HepG2 (cell line): ENCODE data around the gene STX10. TPM values are rescaled to one million over a fixed set of nuclear protein-coding genes. Genes with fewer than 3 reads are reported as not detected.

Source experiments
- CTCF ChIP-seq: sonication (generic); formaldehyde crosslinking; IDR thresholded peaks from 2 replicates; pipeline ENCODE4 v1.5.0; 2020; ENCODE audit warnings: mild to moderate bottlenecking, missing genetic modification reagents, moderate library complexity
- ELF4 ChIP-seq: sonication (generic); formaldehyde crosslinking; IDR thresholded peaks from 2 replicates; pipeline ENCODE4 v1.5.0; 2020; ENCODE audit warnings: missing genetic modification reagents, mild to moderate bottlenecking, moderate library complexity, borderline replicate concordance
- FOXP1 ChIP-seq, 2 experiments: fragments of 450-650 bp in 1 of 2; IDR thresholded peaks; 2 replicates each; pipeline ENCODE4 v1.6.1; 2017 to 2018; ENCODE audit warnings: antibody characterized with exemption in 1 of 2
- KAT2B ChIP-seq: fragments of 150-350 bp; IDR thresholded peaks from 2 replicates; pipeline ENCODE4 v1.6.1; 2014; ENCODE audit warnings: low read depth, low read length, borderline replicate concordance
- LCORL ChIP-seq, 2 experiments: fragments of 450-650 bp in 1 of 2; sonication (generic) in 1 of 2; formaldehyde crosslinking in 1 of 2; IDR thresholded peaks; 2 replicates each; pipeline versions ENCODE4 v1.5.0 to v1.6.1; 2017 to 2020; ENCODE audit warnings: antibody characterized with exemption in 1 of 2, missing genetic modification reagents in 1 of 2
- SAP130 ChIP-seq: IDR thresholded peaks from 2 replicates; pipeline ENCODE4 v1.6.1; 2016; ENCODE audit warnings: low read depth
- STAT5B ChIP-seq: sonication (generic); formaldehyde crosslinking; IDR thresholded peaks from 2 replicates; pipeline ENCODE4 v1.4.0; 2020; ENCODE audit warnings: missing genetic modification reagents
- polyA plus RNA-seq, 8 experiments: library from polyadenylated mRNA; depleted of rRNA in 3 of 8; stranded (reverse) in 7 of 8; unstranded in 1 of 8; fragments of >200 nt; fragmentation: Illumina TruSeq in 4 of 8; extraction: Trizol in 4 of 8; gene quantifications; 2 replicates each; pipeline versions ENCODE4 v1.2.1 to v1.2.3, GENCODE V29; 2011 to 2016; ENCODE audit warnings: low read depth in 4 of 8, missing spikeins in 1 of 8, mixed read lengths in 1 of 8; ENCODE audit not compliant: insufficient read depth in 1 of 8
- total RNA-seq, 5 experiments: library from RNA; depleted of rRNA; stranded (reverse); fragments of >200 nt; fragmentation: Illumina TruSeq; extraction: Trizol; gene quantifications; 2 replicates each; pipeline ENCODE4 v1.2.3, GENCODE V29; 2016; ENCODE audit warnings: low read depth in 1 of 5
- TF ChIP-seq, protein P1 (sequence below): sonication (generic); formaldehyde crosslinking; IDR thresholded peaks from 2 replicates; pipeline ENCODE4 v1.5.0; 2020; ENCODE audit warnings: missing genetic modification reagents
- TF ChIP-seq, protein P2 (sequence below): sonication (generic); formaldehyde crosslinking; IDR thresholded peaks from 2 replicates; pipeline ENCODE4 v1.4.0; 2020; ENCODE audit warnings: mild to moderate bottlenecking, missing genetic modification reagents
- TF ChIP-seq, protein P3 (sequence below): sonication (generic); formaldehyde crosslinking; IDR thresholded peaks from 2 replicates; pipeline ENCODE4 v1.5.0; 2020; ENCODE audit warnings: mild to moderate bottlenecking, missing genetic modification reagents
- TF ChIP-seq, protein P4 (sequence below): sonication (generic); formaldehyde crosslinking; IDR thresholded peaks from 2 replicates; pipeline ENCODE4 v1.4.0; 2020; ENCODE audit warnings: missing genetic modification reagents, borderline replicate concordance
- TF ChIP-seq, protein P5 (sequence below): sonication (generic); formaldehyde crosslinking; IDR thresholded peaks from 2 replicates; pipeline ENCODE4 v1.4.0; 2020; ENCODE audit warnings: mild to moderate bottlenecking, missing genetic modification reagents

Gene STX10
- total and polyA plus RNA-seq, 2 of the 13 experiments (the other 11 are each of a cell fraction or from before 2014, with no cell fraction given) = 47.9 to 66.4 TPM

GRCh38 chr19:13150187-13150930 lies at the start of gene STX10, which contains the start of gene IER2 (continued):
- TF ChIP-seq ELF4 (peak; percentile 66; the same call in 1 of the 2 replicates), FOXP1 (IDR thresholded peaks at IDR 0.05) (no peak), FOXP1 (CRISPR knock-in tag; IDR thresholded peaks at IDR 0.05) (peak; percentile 38; the same call in 1 of the 2 replicates), KAT2B (no peak), SAP130 (CRISPR knock-in tag) (peak; percentile 96), CTCF (CRISPR knock-in tag) (peak; percentile 90), STAT5B (CRISPR knock-in tag) (no peak), LCORL (IDR thresholded peaks at IDR 0.05) (0 out of 2 replicates have a peak, but pooled peaks have one; percentile 19), LCORL (CRISPR knock-in tag; IDR thresholded peaks at IDR 0.05) (peak; percentile 93)
- TF ChIP-seq, protein P1, sequence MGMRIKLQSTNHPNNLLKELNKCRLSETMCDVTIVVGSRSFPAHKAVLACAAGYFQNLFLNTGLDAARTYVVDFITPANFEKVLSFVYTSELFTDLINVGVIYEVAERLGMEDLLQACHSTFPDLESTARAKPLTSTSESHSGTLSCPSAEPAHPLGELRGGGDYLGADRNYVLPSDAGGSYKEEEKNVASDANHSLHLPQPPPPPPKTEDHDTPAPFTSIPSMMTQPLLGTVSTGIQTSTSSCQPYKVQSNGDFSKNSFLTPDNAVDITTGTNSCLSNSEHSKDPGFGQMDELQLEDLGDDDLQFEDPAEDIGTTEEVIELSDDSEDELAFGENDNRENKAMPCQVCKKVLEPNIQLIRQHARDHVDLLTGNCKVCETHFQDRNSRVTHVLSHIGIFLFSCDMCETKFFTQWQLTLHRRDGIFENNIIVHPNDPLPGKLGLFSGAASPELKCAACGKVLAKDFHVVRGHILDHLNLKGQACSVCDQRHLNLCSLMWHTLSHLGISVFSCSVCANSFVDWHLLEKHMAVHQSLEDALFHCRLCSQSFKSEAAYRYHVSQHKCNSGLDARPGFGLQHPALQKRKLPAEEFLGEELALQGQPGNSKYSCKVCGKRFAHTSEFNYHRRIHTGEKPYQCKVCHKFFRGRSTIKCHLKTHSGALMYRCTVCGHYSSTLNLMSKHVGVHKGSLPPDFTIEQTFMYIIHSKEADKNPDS (CRISPR knock-in tag) = 0 out of 2 replicates have a peak, but pooled peaks have one; percentile 56
- TF ChIP-seq, protein P2, sequence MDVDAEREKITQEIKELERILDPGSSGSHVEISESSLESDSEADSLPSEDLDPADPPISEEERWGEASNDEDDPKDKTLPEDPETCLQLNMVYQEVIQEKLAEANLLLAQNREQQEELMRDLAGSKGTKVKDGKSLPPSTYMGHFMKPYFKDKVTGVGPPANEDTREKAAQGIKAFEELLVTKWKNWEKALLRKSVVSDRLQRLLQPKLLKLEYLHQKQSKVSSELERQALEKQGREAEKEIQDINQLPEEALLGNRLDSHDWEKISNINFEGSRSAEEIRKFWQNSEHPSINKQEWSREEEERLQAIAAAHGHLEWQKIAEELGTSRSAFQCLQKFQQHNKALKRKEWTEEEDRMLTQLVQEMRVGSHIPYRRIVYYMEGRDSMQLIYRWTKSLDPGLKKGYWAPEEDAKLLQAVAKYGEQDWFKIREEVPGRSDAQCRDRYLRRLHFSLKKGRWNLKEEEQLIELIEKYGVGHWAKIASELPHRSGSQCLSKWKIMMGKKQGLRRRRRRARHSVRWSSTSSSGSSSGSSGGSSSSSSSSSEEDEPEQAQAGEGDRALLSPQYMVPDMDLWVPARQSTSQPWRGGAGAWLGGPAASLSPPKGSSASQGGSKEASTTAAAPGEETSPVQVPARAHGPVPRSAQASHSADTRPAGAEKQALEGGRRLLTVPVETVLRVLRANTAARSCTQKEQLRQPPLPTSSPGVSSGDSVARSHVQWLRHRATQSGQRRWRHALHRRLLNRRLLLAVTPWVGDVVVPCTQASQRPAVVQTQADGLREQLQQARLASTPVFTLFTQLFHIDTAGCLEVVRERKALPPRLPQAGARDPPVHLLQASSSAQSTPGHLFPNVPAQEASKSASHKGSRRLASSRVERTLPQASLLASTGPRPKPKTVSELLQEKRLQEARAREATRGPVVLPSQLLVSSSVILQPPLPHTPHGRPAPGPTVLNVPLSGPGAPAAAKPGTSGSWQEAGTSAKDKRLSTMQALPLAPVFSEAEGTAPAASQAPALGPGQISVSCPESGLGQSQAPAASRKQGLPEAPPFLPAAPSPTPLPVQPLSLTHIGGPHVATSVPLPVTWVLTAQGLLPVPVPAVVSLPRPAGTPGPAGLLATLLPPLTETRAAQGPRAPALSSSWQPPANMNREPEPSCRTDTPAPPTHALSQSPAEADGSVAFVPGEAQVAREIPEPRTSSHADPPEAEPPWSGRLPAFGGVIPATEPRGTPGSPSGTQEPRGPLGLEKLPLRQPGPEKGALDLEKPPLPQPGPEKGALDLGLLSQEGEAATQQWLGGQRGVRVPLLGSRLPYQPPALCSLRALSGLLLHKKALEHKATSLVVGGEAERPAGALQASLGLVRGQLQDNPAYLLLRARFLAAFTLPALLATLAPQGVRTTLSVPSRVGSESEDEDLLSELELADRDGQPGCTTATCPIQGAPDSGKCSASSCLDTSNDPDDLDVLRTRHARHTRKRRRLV (CRISPR knock-in tag) = no peak
- TF ChIP-seq, protein P3, sequence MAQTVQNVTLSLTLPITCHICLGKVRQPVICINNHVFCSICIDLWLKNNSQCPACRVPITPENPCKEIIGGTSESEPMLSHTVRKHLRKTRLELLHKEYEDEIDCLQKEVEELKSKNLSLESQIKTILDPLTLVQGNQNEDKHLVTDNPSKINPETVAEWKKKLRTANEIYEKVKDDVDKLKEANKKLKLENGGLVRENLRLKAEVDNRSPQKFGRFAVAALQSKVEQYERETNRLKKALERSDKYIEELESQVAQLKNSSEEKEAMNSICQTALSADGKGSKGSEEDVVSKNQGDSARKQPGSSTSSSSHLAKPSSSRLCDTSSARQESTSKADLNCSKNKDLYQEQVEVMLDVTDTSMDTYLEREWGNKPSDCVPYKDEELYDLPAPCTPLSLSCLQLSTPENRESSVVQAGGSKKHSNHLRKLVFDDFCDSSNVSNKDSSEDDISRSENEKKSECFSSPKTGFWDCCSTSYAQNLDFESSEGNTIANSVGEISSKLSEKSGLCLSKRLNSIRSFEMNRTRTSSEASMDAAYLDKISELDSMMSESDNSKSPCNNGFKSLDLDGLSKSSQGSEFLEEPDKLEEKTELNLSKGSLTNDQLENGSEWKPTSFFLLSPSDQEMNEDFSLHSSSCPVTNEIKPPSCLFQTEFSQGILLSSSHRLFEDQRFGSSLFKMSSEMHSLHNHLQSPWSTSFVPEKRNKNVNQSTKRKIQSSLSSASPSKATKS (CRISPR knock-in tag) = peak; percentile 94; the same call in 1 of the 2 replicates
- TF ChIP-seq, protein P4, sequence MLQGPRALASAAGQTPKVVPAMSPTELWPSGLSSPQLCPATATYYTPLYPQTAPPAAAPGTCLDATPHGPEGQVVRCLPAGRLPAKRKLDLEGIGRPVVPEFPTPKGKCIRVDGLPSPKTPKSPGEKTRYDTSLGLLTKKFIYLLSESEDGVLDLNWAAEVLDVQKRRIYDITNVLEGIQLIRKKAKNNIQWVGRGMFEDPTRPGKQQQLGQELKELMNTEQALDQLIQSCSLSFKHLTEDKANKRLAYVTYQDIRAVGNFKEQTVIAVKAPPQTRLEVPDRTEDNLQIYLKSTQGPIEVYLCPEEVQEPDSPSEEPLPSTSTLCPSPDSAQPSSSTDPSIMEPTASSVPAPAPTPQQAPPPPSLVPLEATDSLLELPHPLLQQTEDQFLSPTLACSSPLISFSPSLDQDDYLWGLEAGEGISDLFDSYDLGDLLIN = no peak
- TF ChIP-seq, protein P5, sequence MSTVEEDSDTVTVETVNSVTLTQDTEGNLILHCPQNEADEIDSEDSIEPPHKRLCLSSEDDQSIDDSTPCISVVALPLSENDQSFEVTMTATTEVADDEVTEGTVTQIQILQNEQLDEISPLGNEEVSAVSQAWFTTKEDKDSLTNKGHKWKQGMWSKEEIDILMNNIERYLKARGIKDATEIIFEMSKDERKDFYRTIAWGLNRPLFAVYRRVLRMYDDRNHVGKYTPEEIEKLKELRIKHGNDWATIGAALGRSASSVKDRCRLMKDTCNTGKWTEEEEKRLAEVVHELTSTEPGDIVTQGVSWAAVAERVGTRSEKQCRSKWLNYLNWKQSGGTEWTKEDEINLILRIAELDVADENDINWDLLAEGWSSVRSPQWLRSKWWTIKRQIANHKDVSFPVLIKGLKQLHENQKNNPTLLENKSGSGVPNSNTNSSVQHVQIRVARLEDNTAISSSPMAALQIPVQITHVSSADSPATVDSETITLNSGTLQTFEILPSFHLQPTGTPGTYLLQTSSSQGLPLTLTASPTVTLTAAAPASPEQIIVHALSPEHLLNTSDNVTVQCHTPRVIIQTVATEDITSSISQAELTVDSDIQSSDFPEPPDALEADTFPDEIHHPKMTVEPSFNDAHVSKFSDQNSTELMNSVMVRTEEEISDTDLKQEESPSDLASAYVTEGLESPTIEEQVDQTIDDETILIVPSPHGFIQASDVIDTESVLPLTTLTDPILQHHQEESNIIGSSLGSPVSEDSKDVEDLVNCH (CRISPR knock-in tag) = no peak
